Common myeloid progenitor, CD34-positive (primary cell): ENCODE data around the gene LMCD1.

ENCODE experiments used
- CTCF ChIA-PET: fragments of 350-600 bp; sonication (Branson Sonifier 250); formaldehyde crosslinking; loops from one replicate; lab custom pipeline; 2021; ENCODE audit warnings: antibody characterized with exemption; lab: Charles Lee
- POLR2A ChIA-PET: fragments of 350-600 bp; sonication (Branson Sonifier 250); formaldehyde crosslinking; loops from one replicate; lab custom pipeline; 2021; ENCODE audit warnings: antibody characterized with exemption; lab: Charles Lee
- DNase-seq, 3 donors: peaks; one replicate each; pipeline versions ENCODE4 v3.0.0 to v3.0.0-alpha.2; 2013
- H3K27ac ChIP-seq, 2 experiments: 1 replicate in 1 of 2; 2 replicates in 1 of 2; pipeline ENCODE4 v1.7.0; 2013; ENCODE audit warnings: inconsistent platforms in 2 of 2, low read length in 2 of 2, mild to moderate bottlenecking in 2 of 2, low read depth in 1 of 2, moderate library complexity in 1 of 2; ENCODE audit not compliant: severe bottlenecking in 2 of 2, insufficient read depth in 1 of 2, poor library complexity in 1 of 2
- H3K27me3 ChIP-seq, 5 experiments: replicated peaks in 2 of 5; 1 replicate in 3 of 5; 2 replicates in 2 of 5; pipeline versions ENCODE4 v1.6.1 to v1.7.0; 2013; ENCODE audit warnings: low read length in 4 of 5, mild to moderate bottlenecking in 2 of 5, moderate library complexity in 2 of 5, inconsistent platforms in 1 of 5; ENCODE audit not compliant: insufficient read depth in 5 of 5, control insufficient read depth in 4 of 5
- H3K36me3 ChIP-seq, 4 experiments: 1 replicate in 2 of 4; 2 replicates in 2 of 4; pipeline versions ENCODE4 v1.6.1 to v1.7.0; 2013; ENCODE audit warnings: low read length in 3 of 4, control low read depth in 1 of 4, mild to moderate bottlenecking in 1 of 4; ENCODE audit not compliant: control insufficient read depth in 4 of 4, insufficient read depth in 4 of 4
- H3K4me1 ChIP-seq, 4 experiments: 1 replicate in 3 of 4; 2 replicates in 1 of 4; pipeline versions ENCODE4 v1.6.1 to v1.7.1; 2013; ENCODE audit warnings: low read length in 3 of 4, mild to moderate bottlenecking in 3 of 4, control low read depth in 1 of 4, inconsistent platforms in 1 of 4, moderate library complexity in 1 of 4; ENCODE audit not compliant: control insufficient read depth in 4 of 4, insufficient read depth in 4 of 4; ENCODE audit errors: control extremely low read depth in 1 of 4
- H3K4me3 ChIP-seq, 7 experiments: 1 replicate in 4 of 7; 2 replicates in 3 of 7; pipeline versions ENCODE4 v1.5.1 to v1.7.0; 2013; ENCODE audit warnings: mild to moderate bottlenecking in 7 of 7, low read length in 6 of 7, moderate library complexity in 6 of 7, inconsistent platforms in 2 of 7, low read depth in 2 of 7, control low read depth in 1 of 7; ENCODE audit not compliant: insufficient read depth in 4 of 7, control insufficient read depth in 1 of 7; ENCODE audit errors: extremely low read depth in 1 of 7
- H3K9me3 ChIP-seq, 5 experiments: 1 replicate in 4 of 5; 2 replicates in 1 of 5; pipeline versions ENCODE4 v1.6.1 to v1.7.1; 2013; ENCODE audit warnings: low read length in 4 of 5, mild to moderate bottlenecking in 2 of 5, inconsistent platforms in 1 of 5, low read depth in 1 of 5, moderate library complexity in 1 of 5; ENCODE audit not compliant: control insufficient read depth in 4 of 5, insufficient read depth in 2 of 5; ENCODE audit errors: control extremely low read depth in 1 of 5
- WGBS: methylation state at CpG from one replicate; pipeline ENCODE4 v1.1.5; 2013; ENCODE audit not compliant: insufficient coverage; 5-methylcytosine and 5-hydroxymethylcytosine counted together

Gene LMCD1

GRCh38 chr3:8541486-8541885, 39.9 kb downstream of the LMCD1 start:
- no peak for DNase-seq
- CTCF ChIA-PET = no interaction called here
- POLR2A ChIA-PET = no interaction called here
- no peak overlapping the region for H3K4me3 ChIP-seq
- WGBS = 93% methylated on average over 6 of the region's 9 CpGs
- no peaks in the 10 kb centered on the region for H3K27me3 ChIP-seq
- H3K36me3 ChIP-seq = no peaks in the 10 kb centered on the region
- H3K27ac ChIP-seq = no peak overlapping the region
- H3K4me1 ChIP-seq = no peaks in the 10 kb centered on the region
- H3K9me3 ChIP-seq = peaks cover 0 to 2% (median 0%) of the 10 kb centered on the region in 5 experiments

- POLR2A ChIA-PET = no interaction called here
- CTCF ChIA-PET = no interaction called here
- no peaks in the 10 kb centered on the region for H3K27me3 ChIP-seq
- no peak overlapping the region for H3K27ac ChIP-seq
- no peaks in the 10 kb centered on the region for H3K4me1 ChIP-seq
- 95% methylated on average over 12 of the region's 12 CpGs for WGBS
- no peak overlapping the region for H3K4me3 ChIP-seq
- H3K9me3 ChIP-seq = no peaks in the 10 kb centered on the region
- no peak for DNase-seq
- H3K36me3 ChIP-seq = no peaks in the 10 kb centered on the region
These were observed 40.8 kb downstream of the LMCD1 start for GRCh38 chr3:8542190-8543135.

- ChIA-PET POLR2A (no interaction called here), CTCF (no interaction called here)
- Histone ChIP-seq H3K4me3 (no peak overlapping the region), H3K4me1 (no peaks in the 10 kb centered on the region), H3K27me3 (no peaks in the 10 kb centered on the region), H3K9me3 (no peaks in the 10 kb centered on the region), H3K27ac (no peak overlapping the region), H3K36me3 (no peaks in the 10 kb centered on the region)
- WGBS = 100% methylated on average over 1 of the region's 4 CpGs
- no peak for DNase-seq
These were observed 45.0 kb downstream of the LMCD1 start for GRCh38 chr3:8546609-8547008.

GRCh38 chr3:8548502-8549275, 47.1 kb downstream of the LMCD1 start:
- no peak for DNase-seq
- Histone ChIP-seq H3K27ac (no peak overlapping the region), H3K4me1 (no peaks in the 10 kb centered on the region), H3K9me3 (no peaks in the 10 kb centered on the region), H3K4me3 (no peak overlapping the region), H3K36me3 (no peaks in the 10 kb centered on the region), H3K27me3 (no peaks in the 10 kb centered on the region)
- ChIA-PET POLR2A (no interaction called here), CTCF (no interaction called here)
- 97% methylated on average over 16 of the region's 17 CpGs for WGBS

- no peak overlapping the region for H3K4me3 ChIP-seq
- H3K27ac ChIP-seq = no peak overlapping the region
- 100% methylated on average over 1 of the region's 1 CpG for WGBS
- no peaks in the 10 kb centered on the region for H3K4me1 ChIP-seq
- H3K27me3 ChIP-seq = no peaks in the 10 kb centered on the region
- no peaks in the 10 kb centered on the region for H3K9me3 ChIP-seq
- ChIA-PET POLR2A (no interaction called here), CTCF (no interaction called here)
- no peaks in the 10 kb centered on the region for H3K36me3 ChIP-seq
- DNase-seq = no peak
These were observed 47.7 kb downstream of the LMCD1 start for GRCh38 chr3:8549354-8549753.

GRCh38 chr3:8550611-8551010, 49.0 kb downstream of the LMCD1 start:
- H3K27ac ChIP-seq = no peak overlapping the region
- H3K4me1 ChIP-seq = no peaks in the 10 kb centered on the region
- no peak for DNase-seq
- CTCF ChIA-PET = no interaction called here
- H3K9me3 ChIP-seq = no peaks in the 10 kb centered on the region
- no peaks in the 10 kb centered on the region for H3K36me3 ChIP-seq
- POLR2A ChIA-PET = no interaction called here
- H3K4me3 ChIP-seq = no peak overlapping the region
- 97% methylated on average over 5 of the region's 6 CpGs for WGBS
- H3K27me3 ChIP-seq = no peaks in the 10 kb centered on the region

GRCh38 chr3:8552223-8552762, 50.7 kb downstream of the LMCD1 start:
- H3K36me3 ChIP-seq = no peaks in the 10 kb centered on the region
- no peak for DNase-seq
- CTCF ChIA-PET = no interaction called here
- no peaks in the 10 kb centered on the region for H3K9me3 ChIP-seq
- H3K4me1 ChIP-seq = no peaks in the 10 kb centered on the region
- POLR2A ChIA-PET = no interaction called here
- H3K4me3 ChIP-seq = no peak overlapping the region
- 98% methylated on average over 5 of the region's 5 CpGs for WGBS
- no peaks in the 10 kb centered on the region for H3K27me3 ChIP-seq
- H3K27ac ChIP-seq = no peak overlapping the region
